Breast epithelium (tissue), 3 donors: ENCODE measurements around the gene WDR47.

Source experiments
- POLR2AphosphoS5 ChIP-seq, 3 donors: sonication (generic); formaldehyde crosslinking; IDR thresholded peaks; one replicate each; pipeline ENCODE4 v1.6.1; 2017; ENCODE audit warnings: antibody characterized with exemption in 3 of 3
- TF ChIP-seq, protein P1 (sequence below), 3 donors: fragments of 450-650 bp; IDR thresholded peaks; one replicate each; pipeline ENCODE4 v1.5.1; 2016 to 2017; ENCODE audit warnings: antibody characterized with exemption in 3 of 3, mild to moderate bottlenecking in 3 of 3, moderate library complexity in 3 of 3

DNA sequence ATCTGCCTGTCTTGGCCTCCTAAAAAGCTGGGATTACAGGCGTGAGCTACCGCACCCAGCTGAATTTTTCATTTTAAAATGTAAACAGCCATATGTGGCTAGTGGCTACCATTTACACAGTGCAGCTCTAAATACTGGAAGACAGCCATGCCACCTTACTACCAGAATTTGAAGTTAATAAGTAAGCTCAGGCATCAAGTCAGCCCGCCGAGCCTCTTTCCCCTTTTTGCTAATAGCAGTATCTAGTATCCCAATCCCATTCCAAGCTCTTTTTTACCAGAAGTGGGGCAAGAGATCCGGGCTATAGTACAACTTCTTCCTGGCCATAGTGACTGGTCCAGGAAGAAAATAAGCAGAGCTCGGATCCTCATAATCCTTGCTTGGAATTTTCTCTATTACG lies 18.8 kb upstream of the WDR47 start:
- TF ChIP-seq, protein P1, sequence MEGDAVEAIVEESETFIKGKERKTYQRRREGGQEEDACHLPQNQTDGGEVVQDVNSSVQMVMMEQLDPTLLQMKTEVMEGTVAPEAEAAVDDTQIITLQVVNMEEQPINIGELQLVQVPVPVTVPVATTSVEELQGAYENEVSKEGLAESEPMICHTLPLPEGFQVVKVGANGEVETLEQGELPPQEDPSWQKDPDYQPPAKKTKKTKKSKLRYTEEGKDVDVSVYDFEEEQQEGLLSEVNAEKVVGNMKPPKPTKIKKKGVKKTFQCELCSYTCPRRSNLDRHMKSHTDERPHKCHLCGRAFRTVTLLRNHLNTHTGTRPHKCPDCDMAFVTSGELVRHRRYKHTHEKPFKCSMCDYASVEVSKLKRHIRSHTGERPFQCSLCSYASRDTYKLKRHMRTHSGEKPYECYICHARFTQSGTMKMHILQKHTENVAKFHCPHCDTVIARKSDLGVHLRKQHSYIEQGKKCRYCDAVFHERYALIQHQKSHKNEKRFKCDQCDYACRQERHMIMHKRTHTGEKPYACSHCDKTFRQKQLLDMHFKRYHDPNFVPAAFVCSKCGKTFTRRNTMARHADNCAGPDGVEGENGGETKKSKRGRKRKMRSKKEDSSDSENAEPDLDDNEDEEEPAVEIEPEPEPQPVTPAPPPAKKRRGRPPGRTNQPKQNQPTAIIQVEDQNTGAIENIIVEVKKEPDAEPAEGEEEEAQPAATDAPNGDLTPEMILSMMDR (IDR thresholded peaks at IDR 0.05), result no peak
- no peak for TF ChIP-seq POLR2AphosphoS5 (IDR thresholded peaks at IDR 0.05)
